B cell (primary cell): Measurements from ENCODE around the gene HES5. TPM values are rescaled to one million over a fixed set of nuclear protein-coding genes. Genes with fewer than 3 reads are reported as not detected.

Experiments
- ATAC-seq: fragments of 200-7000 bp; cut with Tn5 transposase; one replicate; pipeline ENCODE4 v1.10.0; 2021; ENCODE audit warnings: low read depth, mild to moderate bottlenecking, moderate number of reproducible peaks, moderate library complexity
- CTCF ChIA-PET: fragments of 350-600 bp; sonication (Branson Sonifier 250); formaldehyde crosslinking; loops from one replicate; lab custom pipeline; 2021; ENCODE audit warnings: antibody characterized with exemption, inconsistent platforms; lab: Charles Lee
- POLR2A ChIA-PET: fragments of 350-600 bp; sonication (Branson Sonifier 250); formaldehyde crosslinking; loops from one replicate; lab custom pipeline; 2021; ENCODE audit warnings: antibody characterized with exemption; lab: Charles Lee
- DNase-seq: peaks from one replicate; pipeline ENCODE4 v3.0.0; 2013
- H2AFZ ChIP-seq: 2 replicates; pipeline ENCODE4 v1.6.1; 2012; ENCODE audit warnings: mild to moderate bottlenecking, low read depth, low read length; ENCODE audit not compliant: insufficient read depth, poor library complexity, severe bottlenecking
- H3K27ac ChIP-seq, 2 donors: 1 replicate in 1 of 2; 2 replicates in 1 of 2; pipeline ENCODE4 v1.5.1; 2012 to 2013; ENCODE audit warnings: low read length in 2 of 2, mild to moderate bottlenecking in 2 of 2, moderate library complexity in 1 of 2
- H3K27me3 ChIP-seq, 4 experiments: fragments of 200-600 bp in 1 of 4; sonication (generic) in 1 of 4; replicated peaks in 1 of 4; 1 replicate in 2 of 4; 2 replicates in 2 of 4; pipeline versions ENCODE4 v1.6.1 to v1.7.0; 2013 to 2016; ENCODE audit warnings: low read length in 3 of 4, mild to moderate bottlenecking in 2 of 4, mixed read lengths in 1 of 4, moderate library complexity in 1 of 4; ENCODE audit not compliant: insufficient read depth in 4 of 4, control insufficient read depth in 3 of 4; ENCODE audit errors: control extremely low read depth in 1 of 4
- H3K36me3 ChIP-seq, 2 experiments: replicated peaks in 1 of 2; 1 replicate in 1 of 2; 2 replicates in 1 of 2; pipeline versions ENCODE4 v1.6.1 to v1.7.1; 2013; ENCODE audit warnings: low read length in 1 of 2; ENCODE audit not compliant: insufficient read depth in 2 of 2, control insufficient read depth in 1 of 2; ENCODE audit errors: control extremely low read depth in 1 of 2, extremely low read depth in 1 of 2
- H3K4me1 ChIP-seq, 2 donors: fragments of 200-600 bp in 1 of 2; sonication (generic) in 1 of 2; 1 replicate in 1 of 2; 2 replicates in 1 of 2; pipeline versions ENCODE4 v1.5.1 to v1.6.1; 2013 to 2017; ENCODE audit warnings: low read length in 2 of 2; ENCODE audit not compliant: control insufficient read depth in 2 of 2, insufficient read depth in 2 of 2
- H3K4me2 ChIP-seq: replicated peaks from 2 replicates; pipeline ENCODE3; 2012; ENCODE audit warnings: mild to moderate bottlenecking, low read depth, low read length; ENCODE audit not compliant: poor library complexity, severe bottlenecking
- H3K4me3 ChIP-seq, 5 experiments: fragments of 200-600 bp in 1 of 5; sonication (generic) in 1 of 5; 1 replicate in 3 of 5; 2 replicates in 2 of 5; pipeline versions ENCODE4 v1.5.1 to v1.7.0; 2011 to 2016; ENCODE audit warnings: low read length in 4 of 5, mild to moderate bottlenecking in 4 of 5, low read depth in 2 of 5, control low read depth in 1 of 5, moderate library complexity in 1 of 5; ENCODE audit not compliant: insufficient read depth in 1 of 5; ENCODE audit errors: control extremely low read depth in 1 of 5, extremely low read depth in 1 of 5
- H3K79me2 ChIP-seq: fragments of 200-600 bp; sonication (generic); one replicate; pipeline ENCODE4 v1.6.0; 2016; ENCODE audit warnings: low read length; ENCODE audit not compliant: control insufficient read depth, insufficient read depth
- H3K9ac ChIP-seq: fragments of 200-600 bp; sonication (generic); 2 replicates; pipeline ENCODE4 v1.6.1; 2017; ENCODE audit warnings: mild to moderate bottlenecking, low read length, moderate library complexity
- H3K9me3 ChIP-seq, 3 donors: one replicate each; pipeline versions ENCODE4 v1.6.1 to v1.7.1; 2013; ENCODE audit warnings: low read length in 2 of 3; ENCODE audit not compliant: control insufficient read depth in 2 of 3, insufficient read depth in 1 of 3; ENCODE audit errors: control extremely low read depth in 1 of 3
- H4K20me1 ChIP-seq: 2 replicates; pipeline ENCODE4 v1.6.0; 2012; ENCODE audit warnings: mild to moderate bottlenecking, low read length; ENCODE audit not compliant: insufficient read depth, control insufficient read depth, poor library complexity, severe bottlenecking
- H3K27ac Mint-ChIP-seq: one replicate; pipeline ENCODE4 v1.8.0; 2021; ENCODE audit warnings: mixed read lengths
- H3K27me3 Mint-ChIP-seq: one replicate; pipeline ENCODE4 v1.8.0; 2021; ENCODE audit warnings: mixed read lengths
- H3K4me1 Mint-ChIP-seq: one replicate; pipeline ENCODE4 v1.8.0; 2021; ENCODE audit warnings: mixed read lengths
- H3K4me3 Mint-ChIP-seq: one replicate; pipeline ENCODE4 v1.8.0; 2021; ENCODE audit warnings: mixed read lengths
- H3K9me3 Mint-ChIP-seq: one replicate; pipeline ENCODE4 v1.8.0; 2022; ENCODE audit warnings: mixed read lengths; ENCODE audit not compliant: insufficient read depth
- CTCF ChIP-seq: fragments of 200-600 bp; IDR thresholded peaks from one replicate; pipeline ENCODE4 v1.8.0; 2022; ENCODE audit warnings: antibody characterized with exemption, mild to moderate bottlenecking
- EZH2 ChIP-seq: IDR thresholded peaks from 2 replicates; pipeline ENCODE4 v1.6.1; 2012; ENCODE audit warnings: borderline replicate concordance, low read depth, mild to moderate bottlenecking, moderate library complexity, low read length; ENCODE audit not compliant: insufficient read depth, poor library complexity, severe bottlenecking
- WGBS: methylation state at CpG from one replicate; pipeline ENCODE4 v1.1.5; 2013; ENCODE audit warnings: missing lambda C conversion rate; ENCODE audit not compliant: insufficient coverage; 5-methylcytosine and 5-hydroxymethylcytosine counted together
- intact Hi-C: fragments of 100-400 bp; cut with micrococcal nuclease; formaldehyde crosslinking; loops from one replicate; pipeline ENCODE4 v1.10.0; 2022
- polyA plus RNA-seq: library from polyadenylated mRNA; depleted of rRNA; stranded (reverse); fragments of >200 nt; gene quantifications from 2 replicates; pipeline ENCODE4 v1.2.3, GENCODE V29; 2012
- total RNA-seq, 2 donors: library from RNA; stranded (reverse); fragments of 120-200 nt in 1 of 2; gene quantifications; 1 replicate in 1 of 2; 2 replicates in 1 of 2; pipeline versions ENCODE4 v1.2.3 to v1.2.4, GENCODE V29; 2013 to 2022

HES5 gene
- total and polyA plus RNA-seq, 2 donors (not counting 1 experiment from before 2014, with no cell fraction given), result not detected

- peaks cover 37% of the 10 kb centered on the region for H4K20me1 ChIP-seq
- no peak overlapping the region for H3K27ac ChIP-seq
- no peaks in the 10 kb centered on the region for H3K9me3 ChIP-seq
- WGBS, result 79% methylated on average over 29 of the region's 30 CpGs
- no peaks in the 10 kb centered on the region for H3K9me3 Mint-ChIP-seq
- H3K27ac Mint-ChIP-seq, result no peak overlapping the region
- no peak overlapping the region for H3K4me3 ChIP-seq
- ATAC-seq (no peak), DNase-seq (no peak)
- ChIA-PET CTCF (interaction anchor here (1.2 kb wide), 1 partner anchor 26 kb away, joined by 4 read pairs; no protein-coding TSS in a partner anchor), POLR2A (interaction anchor here (0.5 kb wide), 1 partner anchor 876 kb away, joined by 5 read pairs; no protein-coding TSS in a partner anchor)
- no peaks in the 10 kb centered on the region for H3K27me3 Mint-ChIP-seq
- H3K79me2 ChIP-seq, result no peaks in the 10 kb centered on the region
- intact Hi-C loops, result no loop called here
- H3K4me1 ChIP-seq, result peaks cover 1 to 5% of the 10 kb centered on the region in 2 donors
- peaks cover 2% of the 10 kb centered on the region for H3K4me1 Mint-ChIP-seq
- H3K27me3 ChIP-seq, result no peaks in the 10 kb centered on the region
- H3K9ac ChIP-seq, result no peak overlapping the region
- no peak overlapping the region for H3K4me3 Mint-ChIP-seq
- H3K36me3 ChIP-seq, result peaks cover 0 to 26% of the 10 kb centered on the region in 2 experiments
- no peak for TF ChIP-seq EZH2
- TF ChIP-seq CTCF, result no peak
- H3K4me2 ChIP-seq, result no peak overlapping the region
- no peak overlapping the region for H2AFZ ChIP-seq
These were observed 23.8 kb downstream of the HES5 start for GRCh38 chr1:2506007-2506860.

- H3K4me2 ChIP-seq, result no peak overlapping the region
- H3K4me1 ChIP-seq, result peaks cover 6 to 11% of the 10 kb centered on the region in 2 donors
- H4K20me1 ChIP-seq, result peaks cover 30% of the 10 kb centered on the region
- ChIA-PET CTCF (no interaction called here), POLR2A (no interaction called here)
- peaks cover 6% of the 10 kb centered on the region for H3K4me1 Mint-ChIP-seq
- no peak for TF ChIP-seq EZH2
- no peak for TF ChIP-seq CTCF
- peaks cover 0 to 19% of the 10 kb centered on the region in 2 experiments for H3K36me3 ChIP-seq
- ATAC-seq (no peak), DNase-seq (no peak)
- no peak overlapping the region for H3K27ac ChIP-seq
- no peak overlapping the region for H3K27ac Mint-ChIP-seq
- WGBS, result 86% methylated on average over 21 of the region's 21 CpGs
- no peaks in the 10 kb centered on the region for H3K9me3 ChIP-seq
- no peak overlapping the region for H3K9ac ChIP-seq
- intact Hi-C loops, result no loop called here
- H3K27me3 Mint-ChIP-seq, result no peaks in the 10 kb centered on the region
- H2AFZ ChIP-seq, result no peak overlapping the region
- H3K9me3 Mint-ChIP-seq, result no peaks in the 10 kb centered on the region
- H3K4me3 Mint-ChIP-seq, result no peak overlapping the region
- H3K4me3 ChIP-seq, result no peak overlapping the region
- H3K79me2 ChIP-seq, result no peaks in the 10 kb centered on the region
- no peaks in the 10 kb centered on the region for H3K27me3 ChIP-seq
These were observed 24.5 kb downstream of the HES5 start for GRCh38 chr1:2505461-2505994.
